GM18505 (cell line): Measurements from ENCODE around the gene SCAF8.

Source experiments
- ATAC-seq: cut with Tn5 transposase; IDR thresholded peaks from one replicate; pipeline ENCODE4 v1.9.1; 2021; ENCODE audit not compliant: unreplicated experiment
- POLR2A ChIP-seq: IDR thresholded peaks from 4 replicates; pipeline ENCODE4 v1.6.1; 2011; ENCODE audit warnings: borderline replicate concordance; ENCODE audit not compliant: insufficient read depth, insufficient read length; ENCODE audit errors: extremely low read depth

The SCAF8 gene

GRCh38 chr6:154849475-154849874, 116.3 kb downstream of the SCAF8 start:
- ATAC-seq: no peak
- no peak for TF ChIP-seq POLR2A

- ATAC-seq: no peak
- no peak for TF ChIP-seq POLR2A
Measured at GRCh38 chr6:154852687-154853086, 119.5 kb downstream of the SCAF8 start.

- TF ChIP-seq POLR2A: no peak
Measured at GRCh38 chr6:154857529-154857928, 124.3 kb downstream of the SCAF8 start.

GRCh38 chr6:154861825-154862224, 128.6 kb downstream of the SCAF8 start:
- TF ChIP-seq POLR2A: no peak
- ATAC-seq: no peak

More at GRCh38 chr6:154857529-154857928, 124.3 kb downstream of the SCAF8 start:
- no peak for ATAC-seq

- no peak for ATAC-seq
- TF ChIP-seq POLR2A: no peak
Measured at GRCh38 chr6:154862536-154862935, 129.3 kb downstream of the SCAF8 start.

- ATAC-seq: no peak
- no peak for TF ChIP-seq POLR2A
Measured at GRCh38 chr6:154864066-154864430, 130.8 kb downstream of the SCAF8 start.

- no peak for ATAC-seq
Measured at GRCh38 chr6:154865291-154865690, 132.1 kb downstream of the SCAF8 start.

GRCh38 chr6:154868143-154868594, 135.0 kb downstream of the SCAF8 start:
- ATAC-seq: no peak
- no peak for TF ChIP-seq POLR2A

More at GRCh38 chr6:154865291-154865690, 132.1 kb downstream of the SCAF8 start:
- TF ChIP-seq POLR2A: no peak

GRCh38 chr6:154872542-154873114, 139.4 kb downstream of the SCAF8 start:
- no peak for TF ChIP-seq POLR2A
- ATAC-seq: no peak

- no peak for ATAC-seq
- TF ChIP-seq POLR2A: no peak
Measured at GRCh38 chr6:154873546-154873945, 140.3 kb downstream of the SCAF8 start.

GRCh38 chr6:154874773-154875592, 141.8 kb downstream of the SCAF8 start:
- TF ChIP-seq POLR2A: no peak

GRCh38 chr6:154876486-154877280, 143.5 kb downstream of the SCAF8 start:
- no peak for TF ChIP-seq POLR2A

More at GRCh38 chr6:154874773-154875592, 141.8 kb downstream of the SCAF8 start:
- ATAC-seq: no peak

GRCh38 chr6:154878871-154879491, 145.8 kb downstream of the SCAF8 start:
- ATAC-seq: no peak
- no peak for TF ChIP-seq POLR2A

More at GRCh38 chr6:154876486-154877280, 143.5 kb downstream of the SCAF8 start:
- ATAC-seq: no peak
